K562 (cell line): ENCODE data around the gene COL23A1. TPM values are rescaled to one million over a fixed set of nuclear protein-coding genes. Genes with fewer than 3 reads are reported as not detected.

Source experiments
- ATAC-seq: fragments of 200-7000 bp; cut with Tn5 transposase; 3 replicates; pipeline ENCODE4 v1.9.1; 2020; ENCODE audit warnings: moderate library complexity
- BruUV-seq: library from RNA; stranded (reverse); fragments of 400-500 nt; replicated peaks from 2 replicates; lab custom pipeline; 2021; lab: Mats Ljungman, UMichigan
- CTCF ChIA-PET: fragments of 300-600 bp; formaldehyde crosslinking; extraction: SDS; loops from one replicate; lab custom pipeline; 2021; ENCODE audit warnings: low intra/inter-chr PET ratio; lab: Yijun Ruan, JAX
- POLR2A ChIA-PET: fragments of 300-600, 350-650 bp; sonication (Branson Sonifier 250); formaldehyde crosslinking; extraction: SDS; loops from one replicate; lab custom pipeline; 2021; ENCODE audit warnings: antibody characterized with exemption, inconsistent platforms; lab: Yijun Ruan, JAX
- DNase-seq, 4 experiments: peaks; one replicate each; pipeline versions ENCODE4 v3.0.0 to v3.0.0-alpha.2; 2011 to 2018; ENCODE audit warnings: low spot score in 3 of 4, mixed read lengths in 3 of 4; ENCODE audit errors: extremely low read depth in 1 of 4
- FAIRE-seq: peaks from 2 replicates; lab custom pipeline; 2011; peaks lifted over from hg19 to GRCh38; lab: Jason Lieb, UNC
- H2AFZ ChIP-seq: 2 replicates; pipeline ENCODE4 v1.6.0; 2011; ENCODE audit warnings: low read depth, low read length, control low read depth, inconsistent platforms
- H3K27ac ChIP-seq: fragments of 200-600 bp; 3 replicates; pipeline ENCODE4 v1.8.0; 2011; ENCODE audit warnings: low read depth, mild to moderate bottlenecking, control low read depth, inconsistent platforms, low read length, moderate library complexity, mixed read lengths; ENCODE audit errors: extremely low read depth
- H3K27me3 ChIP-seq, 2 experiments: fragments of 300-600 bp in 1 of 2; 2 replicates in 1 of 2; 3 replicates in 1 of 2; pipeline versions ENCODE4 v1.6.0 to v1.8.0; 2011; ENCODE audit warnings: inconsistent platforms in 2 of 2, low read length in 2 of 2, mild to moderate bottlenecking in 1 of 2, mixed read lengths in 1 of 2, moderate library complexity in 1 of 2; ENCODE audit not compliant: control insufficient read depth in 2 of 2, insufficient read depth in 2 of 2
- H3K36me3 ChIP-seq: fragments of 300-600 bp; 3 replicates; pipeline ENCODE4 v1.8.0; 2011; ENCODE audit warnings: mild to moderate bottlenecking, low read length, inconsistent platforms; ENCODE audit not compliant: control insufficient read depth, insufficient read depth
- H3K4me1 ChIP-seq, 2 experiments: fragments of 200-600 bp in 1 of 2; replicated peaks in 1 of 2; 2 replicates in 1 of 2; 3 replicates in 1 of 2; pipeline versions ENCODE4 v1.5.1 to v1.8.0; 2011; ENCODE audit warnings: inconsistent platforms in 2 of 2, low read length in 2 of 2, mild to moderate bottlenecking in 1 of 2, mixed read lengths in 1 of 2, moderate library complexity in 1 of 2; ENCODE audit not compliant: control insufficient read depth in 2 of 2, insufficient read depth in 2 of 2
- H3K4me2 ChIP-seq: 2 replicates; pipeline ENCODE4 v1.6.1; 2011; ENCODE audit warnings: low read length, control low read depth, inconsistent platforms, mixed read lengths; ENCODE audit not compliant: insufficient read depth
- H3K4me3 ChIP-seq: fragments of 200-600 bp; sonication (generic), shearing (Covaris generic); 2 replicates; pipeline ENCODE4 v1.5.1; 2016; ENCODE audit warnings: control low read depth, inconsistent platforms
- H3K79me2 ChIP-seq: fragments of 200-600 bp; 3 replicates; pipeline ENCODE4 v1.8.0; 2011; ENCODE audit warnings: low read length, inconsistent platforms; ENCODE audit not compliant: control insufficient read depth, insufficient read depth
- H3K9ac ChIP-seq, 2 experiments: 2 replicates each; pipeline versions ENCODE4 v1.6.0 to v1.6.1; 2011; ENCODE audit warnings: low read depth in 2 of 2, low read length in 2 of 2, control low read depth in 1 of 2, inconsistent platforms in 1 of 2, mild to moderate bottlenecking in 1 of 2, mixed read lengths in 1 of 2; ENCODE audit not compliant: insufficient read depth in 1 of 2
- H3K9me1 ChIP-seq: one replicate; pipeline ENCODE4 v1.6.0; 2011; ENCODE audit warnings: inconsistent platforms, mild to moderate bottlenecking, low read length, moderate library complexity; ENCODE audit not compliant: control insufficient read depth, insufficient read depth
- H3K9me3 ChIP-seq: replicated peaks from 2 replicates; pipeline ENCODE4 v1.5.1; 2011; ENCODE audit warnings: low read depth, low read length, inconsistent platforms; ENCODE audit not compliant: control insufficient read depth, insufficient read depth
- H4K20me1 ChIP-seq: replicated peaks from 2 replicates; pipeline ENCODE4 v1.6.1; 2011; ENCODE audit warnings: low read length, inconsistent platforms, mixed read lengths; ENCODE audit not compliant: control insufficient read depth, insufficient read depth
- NRF1 ChIP-seq, 2 experiments: fragments of 450-650 bp; IDR thresholded peaks in 1 of 2; conservative IDR thresholded peaks in 1 of 2; 2 replicates each; pipeline ENCODE4 v1.6.1; 2014; ENCODE audit warnings: mild to moderate bottlenecking in 2 of 2
- TSC22D4 ChIP-seq: fragments of 450-650 bp; IDR thresholded peaks from 2 replicates; pipeline ENCODE4 v1.6.1; 2016; ENCODE audit warnings: missing genetic modification characterization, missing biosample characterization, control low read depth
- WGBS: fragments of 100-300 bp; shearing (Covaris generic); methylation state at CpG from one replicate; pipeline ENCODE4 v1.1.6; 2016; ENCODE audit warnings: low coverage, mixed read lengths; ENCODE audit not compliant: insufficient coverage; ENCODE audit errors: missing lambda C conversion rate; 5-methylcytosine and 5-hydroxymethylcytosine counted together
- in situ Hi-C: fragments of 300-500 bp; cut with MboI; formaldehyde crosslinking; loops from 4 replicates; pipeline ENCODE4 v1.15.0; 2018; ENCODE audit warnings: inconsistent platforms, mixed read lengths
- intact Hi-C: fragments of 100-400 bp; cut with micrococcal nuclease; formaldehyde crosslinking; loops from 2 replicates; pipeline ENCODE4 v1.14.2; 2022
- polyA plus RNA-seq, 8 experiments: library from polyadenylated mRNA; depleted of rRNA in 4 of 8; stranded (reverse) in 5 of 8; unstranded in 3 of 8; fragments of >200 nt; fragmentation: Nextera tagmentation in 2 of 8; fragmentation: Illumina TruSeq in 1 of 8; extraction: Ambion mirVana in 2 of 8; extraction: Trizol in 1 of 8; gene quantifications; 2 replicates each; pipeline versions ENCODE4 v1.2.1 to v1.2.3, GENCODE V29; 2011 to 2014; ENCODE audit warnings: inconsistent platforms in 1 of 8, missing spikeins in 1 of 8
- total RNA-seq, 7 experiments: library from RNA; depleted of rRNA in 6 of 7; stranded (reverse); fragments of >200 nt in 6 of 7; fragmentation: Illumina TruSeq in 2 of 7; extraction: Trizol in 2 of 7; gene quantifications; 2 replicates each; pipeline versions ENCODE4 v1.2.1 to v1.2.3, GENCODE V29; 2011 to 2021; ENCODE audit warnings: low replicate concordance in 1 of 7
- TF ChIP-seq, protein P1 (sequence below): sonication (generic); formaldehyde crosslinking; IDR thresholded peaks from 2 replicates; pipeline ENCODE4 v1.8.0; 2023; ENCODE audit warnings: mild to moderate bottlenecking, missing genetic modification reagents

Gene COL23A1
- total and polyA plus RNA-seq, 9 of the 15 experiments (the other 6 are each of a cell fraction or from before 2014, with no cell fraction given) = 0.09 TPM; not detected in 8

DNA sequence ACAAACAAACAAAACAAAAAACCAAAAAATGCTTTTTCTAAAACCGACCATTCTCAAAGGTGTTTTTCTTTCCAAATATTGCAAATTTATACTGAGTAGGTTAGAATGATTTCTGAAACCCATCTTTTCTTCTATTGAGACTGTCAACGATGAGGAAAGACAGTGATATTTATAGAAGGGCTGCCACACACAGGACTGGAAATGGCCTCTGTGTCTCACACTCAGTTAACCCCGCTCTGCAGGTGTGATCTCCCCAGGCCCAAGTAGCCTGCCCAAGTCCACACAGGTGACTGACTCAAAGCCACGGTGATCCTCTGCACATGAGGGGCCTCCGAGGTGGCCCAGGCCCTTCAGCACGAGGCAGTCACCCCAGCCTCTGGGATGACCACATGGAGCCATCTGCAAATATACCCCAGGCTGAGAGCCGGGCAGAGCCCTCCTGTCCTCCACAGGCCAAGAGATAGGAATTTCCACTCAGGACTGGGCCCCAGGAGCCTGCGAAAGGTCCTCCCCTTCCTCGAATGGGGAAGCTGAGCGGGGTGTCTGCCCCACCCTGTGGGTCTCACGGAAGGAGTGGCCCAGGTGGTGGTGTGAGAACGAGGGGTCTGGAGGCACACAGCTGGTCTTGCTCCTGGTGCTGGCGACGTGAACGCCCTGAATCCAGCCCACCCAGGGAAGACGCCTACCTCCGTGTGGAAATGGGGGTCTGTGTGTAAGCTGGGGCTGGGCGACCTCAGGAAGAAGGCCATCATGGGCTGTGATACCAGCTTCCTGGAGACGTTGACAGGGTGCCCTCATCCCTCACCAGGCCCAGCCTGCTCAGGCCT, 304.6 kb downstream of the COL23A1 start (continued):
- TF ChIP-seq, protein P1, sequence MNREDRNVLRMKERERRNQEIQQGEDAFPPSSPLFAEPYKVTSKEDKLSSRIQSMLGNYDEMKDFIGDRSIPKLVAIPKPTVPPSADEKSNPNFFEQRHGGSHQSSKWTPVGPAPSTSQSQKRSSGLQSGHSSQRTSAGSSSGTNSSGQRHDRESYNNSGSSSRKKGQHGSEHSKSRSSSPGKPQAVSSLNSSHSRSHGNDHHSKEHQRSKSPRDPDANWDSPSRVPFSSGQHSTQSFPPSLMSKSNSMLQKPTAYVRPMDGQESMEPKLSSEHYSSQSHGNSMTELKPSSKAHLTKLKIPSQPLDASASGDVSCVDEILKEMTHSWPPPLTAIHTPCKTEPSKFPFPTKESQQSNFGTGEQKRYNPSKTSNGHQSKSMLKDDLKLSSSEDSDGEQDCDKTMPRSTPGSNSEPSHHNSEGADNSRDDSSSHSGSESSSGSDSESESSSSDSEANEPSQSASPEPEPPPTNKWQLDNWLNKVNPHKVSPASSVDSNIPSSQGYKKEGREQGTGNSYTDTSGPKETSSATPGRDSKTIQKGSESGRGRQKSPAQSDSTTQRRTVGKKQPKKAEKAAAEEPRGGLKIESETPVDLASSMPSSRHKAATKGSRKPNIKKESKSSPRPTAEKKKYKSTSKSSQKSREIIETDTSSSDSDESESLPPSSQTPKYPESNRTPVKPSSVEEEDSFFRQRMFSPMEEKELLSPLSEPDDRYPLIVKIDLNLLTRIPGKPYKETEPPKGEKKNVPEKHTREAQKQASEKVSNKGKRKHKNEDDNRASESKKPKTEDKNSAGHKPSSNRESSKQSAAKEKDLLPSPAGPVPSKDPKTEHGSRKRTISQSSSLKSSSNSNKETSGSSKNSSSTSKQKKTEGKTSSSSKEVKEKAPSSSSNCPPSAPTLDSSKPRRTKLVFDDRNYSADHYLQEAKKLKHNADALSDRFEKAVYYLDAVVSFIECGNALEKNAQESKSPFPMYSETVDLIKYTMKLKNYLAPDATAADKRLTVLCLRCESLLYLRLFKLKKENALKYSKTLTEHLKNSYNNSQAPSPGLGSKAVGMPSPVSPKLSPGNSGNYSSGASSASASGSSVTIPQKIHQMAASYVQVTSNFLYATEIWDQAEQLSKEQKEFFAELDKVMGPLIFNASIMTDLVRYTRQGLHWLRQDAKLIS (CRISPR knock-in tag) = no peak

DNA sequence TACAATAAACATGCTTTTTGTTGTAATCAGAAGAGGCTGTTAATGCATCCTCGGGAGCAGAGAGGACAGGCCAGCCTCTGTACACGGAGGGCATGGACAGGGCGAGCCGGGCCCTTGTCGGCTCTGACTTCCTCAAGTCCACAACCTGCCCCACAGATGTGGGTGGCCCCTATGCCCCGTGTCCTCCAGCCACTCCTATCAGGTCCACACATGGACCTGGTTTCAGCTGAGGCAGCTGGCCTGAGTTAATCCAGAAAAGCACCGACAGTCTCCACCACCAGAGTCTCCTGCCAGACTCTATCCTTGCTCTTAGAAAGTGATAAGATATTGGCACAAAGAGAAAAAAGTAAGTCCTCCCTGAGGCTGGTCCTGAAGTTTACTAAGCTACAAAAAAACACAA, 305.2 kb downstream of the COL23A1 start:
- H3K4me2 ChIP-seq = no peak overlapping the region
- H2AFZ ChIP-seq = no peak overlapping the region
- peaks cover 18 to 65% of the 10 kb centered on the region in 2 experiments; a peak in 3 of 5 replicates for H3K27me3 ChIP-seq
- no peaks in the 10 kb centered on the region for H3K36me3 ChIP-seq
- POLR2A ChIA-PET = no interaction called here
- DNase-seq (no peak), FAIRE-seq (no peak), ATAC-seq (no peak)
- H4K20me1 ChIP-seq = no peaks in the 10 kb centered on the region
- H3K9me1 ChIP-seq = no peaks in the 10 kb centered on the region
- H3K4me3 ChIP-seq = no peak overlapping the region
- no peak overlapping the region for H3K9ac ChIP-seq
- H3K79me2 ChIP-seq = no peaks in the 10 kb centered on the region
- no peak for TF ChIP-seq NRF1 (conservative IDR thresholded peaks at IDR 0.05 in 1 of 2, IDR thresholded peaks at IDR 0.05 in 1 of 2)
- TF ChIP-seq TSC22D4 (tag) = no peak
- in situ Hi-C loops = loop anchor here (5.0 to 25.0 kb wide), 2 partner anchors 307 to 552 kb away; partner anchors contain the start of gene COL23A1
- WGBS = 4% methylated on average over 6 of the region's 7 CpGs
- H3K4me1 ChIP-seq = peaks cover 0 to 3% of the 10 kb centered on the region in 2 experiments; a peak in 3 of 5 replicates
- intact Hi-C loops = loop anchor here (5.0 kb wide), 2 partner anchors 267 to 552 kb away; no protein-coding TSS in a partner anchor
- no peaks in the 10 kb centered on the region for H3K9me3 ChIP-seq
- no peak overlapping the region for H3K27ac ChIP-seq
- BruUV-seq = no TSS peak
- CTCF ChIA-PET = interaction anchor here (0.8 to 1.1 kb wide), 2 partner anchors 305 to 306 kb away, joined by 3 read pairs; partner anchors contain the start of gene COL23A1
